ENCODE results near the gene MIGA2.

Gene MIGA2

GRCh38 chr9:129058965-129059795, 22.8 kb downstream of the MIGA2 start:
- Histone ChIP-seq H3K9ac (ENCODE audit: insufficient read length) (no peak overlapping the region), H3K4me3 (no peak overlapping the region), H3K27ac (no peak overlapping the region), H3K9me3 (ENCODE audit: low read depth, low read length) (no peaks in the 10 kb centered on the region), H3K36me3 (ENCODE audit: insufficient read depth, low read length) (no peaks in the 10 kb centered on the region)
- TF ChIP-seq EZH2 (IDR thresholded peaks at IDR 0.05) (no peak), POLR2AphosphoS5 (IDR thresholded peaks at IDR 0.05; ENCODE audit: borderline replicate concordance, low read depth, low read length) (no peak), FOXP2 (optimal IDR thresholded peaks at IDR 0.05; ENCODE audit: control extremely low read depth, extremely low read length, insufficient read depth) (no peak)
- DNase-seq (ENCODE audit: low read depth, low spot score): no peak

- no peaks in the 10 kb centered on the region for H3K9me3 ChIP-seq (ENCODE audit: low read depth, low read length)
- no peak overlapping the region for H3K9ac ChIP-seq (ENCODE audit: insufficient read length)
- no peak overlapping the region for H3K4me3 ChIP-seq
- H3K27ac ChIP-seq: no peak overlapping the region
- no peaks in the 10 kb centered on the region for H3K36me3 ChIP-seq (ENCODE audit: insufficient read depth, low read length)
- DNase-seq (ENCODE audit: low read depth, low spot score): no peak
- TF ChIP-seq EZH2 (IDR thresholded peaks at IDR 0.05) (no peak), POLR2AphosphoS5 (IDR thresholded peaks at IDR 0.05; ENCODE audit: borderline replicate concordance, low read depth, low read length) (no peak), FOXP2 (optimal IDR thresholded peaks at IDR 0.05; ENCODE audit: control extremely low read depth, extremely low read length, insufficient read depth) (no peak)
These were observed 23.7 kb downstream of the MIGA2 start for GRCh38 chr9:129059796-129060785.

DNA sequence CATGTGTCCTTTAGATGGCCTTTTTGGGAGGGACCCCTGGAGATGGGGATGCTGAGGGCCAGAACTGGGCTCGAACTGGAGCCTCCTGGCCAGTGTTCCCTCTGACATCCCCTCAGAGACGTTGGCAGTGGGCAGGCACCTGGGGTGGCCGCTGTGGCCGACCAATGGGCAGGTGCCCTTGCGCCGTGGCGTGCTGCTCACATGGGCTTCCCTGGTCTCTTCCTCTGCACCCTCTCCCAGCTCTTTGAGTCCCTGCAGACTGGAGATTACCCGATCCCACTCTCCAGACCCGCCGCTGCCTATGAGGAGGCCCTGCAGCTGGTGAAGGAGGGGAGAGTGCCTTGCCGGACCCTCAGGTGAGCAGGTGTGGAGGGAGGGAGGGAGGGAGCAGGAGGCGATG, 24.6 kb downstream of the MIGA2 start:
- DNase-seq (ENCODE audit: low read depth, low spot score): no peak
- H3K36me3 ChIP-seq (ENCODE audit: insufficient read depth, low read length): no peaks in the 10 kb centered on the region; the same call in 1 of the 2 replicates
- no peak overlapping the region for H3K4me3 ChIP-seq
- H3K27ac ChIP-seq: no peak overlapping the region
- no peak overlapping the region for H3K9ac ChIP-seq (ENCODE audit: insufficient read length)
- TF ChIP-seq EZH2 (IDR thresholded peaks at IDR 0.05): no peak
- TF ChIP-seq POLR2AphosphoS5 (IDR thresholded peaks at IDR 0.05; ENCODE audit: borderline replicate concordance, low read depth, low read length): no peak
- TF ChIP-seq FOXP2 (optimal IDR thresholded peaks at IDR 0.05; ENCODE audit: control extremely low read depth, extremely low read length, insufficient read depth): no peak
- no peaks in the 10 kb centered on the region for H3K9me3 ChIP-seq (ENCODE audit: low read depth, low read length)

- Histone ChIP-seq H3K27ac (no peak overlapping the region), H3K4me3 (no peak overlapping the region), H3K36me3 (ENCODE audit: insufficient read depth, low read length) (no peaks in the 10 kb centered on the region; the same call in 1 of the 2 replicates), H3K9me3 (ENCODE audit: low read depth, low read length) (no peaks in the 10 kb centered on the region), H3K9ac (ENCODE audit: insufficient read length) (no peak overlapping the region)
- no peak for DNase-seq (ENCODE audit: low read depth, low spot score)
- TF ChIP-seq POLR2AphosphoS5 (IDR thresholded peaks at IDR 0.05; ENCODE audit: borderline replicate concordance, low read depth, low read length): no peak
- TF ChIP-seq FOXP2 (optimal IDR thresholded peaks at IDR 0.05; ENCODE audit: control extremely low read depth, extremely low read length, insufficient read depth): no peak
- TF ChIP-seq EZH2 (IDR thresholded peaks at IDR 0.05): no peak
These were observed 26.6 kb downstream of the MIGA2 start for GRCh38 chr9:129063061-129063460.

- Histone ChIP-seq H3K4me3 (no peak overlapping the region), H3K36me3 (ENCODE audit: insufficient read depth, low read length) (no peaks in the 10 kb centered on the region; the same call in 1 of the 2 replicates), H3K9me3 (ENCODE audit: low read depth, low read length) (no peaks in the 10 kb centered on the region), H3K27ac (no peak overlapping the region), H3K9ac (ENCODE audit: insufficient read length) (no peak overlapping the region)
- no peak for DNase-seq (ENCODE audit: low read depth, low spot score)
- no peak for TF ChIP-seq EZH2 (IDR thresholded peaks at IDR 0.05)
- TF ChIP-seq POLR2AphosphoS5 (IDR thresholded peaks at IDR 0.05; ENCODE audit: borderline replicate concordance, low read depth, low read length): no peak
- no peak for TF ChIP-seq FOXP2 (optimal IDR thresholded peaks at IDR 0.05; ENCODE audit: control extremely low read depth, extremely low read length, insufficient read depth)
These were observed 28.1 kb downstream of the MIGA2 start for GRCh38 chr9:129064499-129064908.

DNA sequence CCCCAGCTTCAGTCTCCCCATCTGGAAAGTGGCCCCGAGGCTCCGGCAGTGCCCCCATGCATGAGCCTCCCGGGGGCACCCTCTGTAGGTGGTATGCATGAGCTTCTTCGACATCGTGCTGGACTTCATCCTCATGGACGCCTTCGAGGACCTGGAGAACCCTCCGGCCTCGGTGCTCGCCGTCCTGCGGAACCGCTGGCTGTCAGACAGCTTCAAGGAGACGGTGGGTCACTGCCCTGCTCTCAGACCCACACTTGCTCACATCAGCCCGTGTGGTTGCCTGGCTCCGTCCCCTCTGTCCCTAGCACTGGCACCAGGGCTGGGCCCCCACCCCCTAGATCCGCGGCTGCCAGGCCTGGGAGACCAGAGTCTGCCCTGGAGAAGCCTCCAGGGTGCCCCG, 31.7 kb downstream of the MIGA2 start:
- H3K9ac ChIP-seq (ENCODE audit: insufficient read length): no peak overlapping the region
- no peaks in the 10 kb centered on the region for H3K9me3 ChIP-seq (ENCODE audit: low read depth, low read length)
- DNase-seq (ENCODE audit: low read depth, low spot score): no peak
- TF ChIP-seq EZH2 (IDR thresholded peaks at IDR 0.05) (no peak), FOXP2 (optimal IDR thresholded peaks at IDR 0.05; ENCODE audit: control extremely low read depth, extremely low read length, insufficient read depth) (no peak), POLR2AphosphoS5 (IDR thresholded peaks at IDR 0.05; ENCODE audit: borderline replicate concordance, low read depth, low read length) (no peak)
- no peaks in the 10 kb centered on the region; the same call in 1 of the 2 replicates for H3K36me3 ChIP-seq (ENCODE audit: insufficient read depth, low read length)
- no peak overlapping the region for H3K27ac ChIP-seq
- H3K4me3 ChIP-seq: no peak overlapping the region

GRCh38 chr9:129068990-129069861, 32.8 kb downstream of the MIGA2 start:
- TF ChIP-seq EZH2 (IDR thresholded peaks at IDR 0.05): no peak
- no peak for TF ChIP-seq POLR2AphosphoS5 (IDR thresholded peaks at IDR 0.05; ENCODE audit: borderline replicate concordance, low read depth, low read length)
- no peak for TF ChIP-seq FOXP2 (optimal IDR thresholded peaks at IDR 0.05; ENCODE audit: control extremely low read depth, extremely low read length, insufficient read depth)
- DNase-seq (ENCODE audit: low read depth, low spot score): no peak
- Histone ChIP-seq H3K9me3 (ENCODE audit: low read depth, low read length) (no peaks in the 10 kb centered on the region), H3K36me3 (ENCODE audit: insufficient read depth, low read length) (no peaks in the 10 kb centered on the region; the same call in 1 of the 2 replicates), H3K4me3 (no peak overlapping the region), H3K9ac (ENCODE audit: insufficient read length) (no peak overlapping the region), H3K27ac (no peak overlapping the region)

Data from SK-N-MC (cell line).